GOT3 (cell line): ENCODE data around the gene UMPS.
"Not testable (repeated sequence)": the region's sequence is repeated elsewhere in the genome, so short reads cannot be mapped to it uniquely, and the experiment has no call there.

Experiments used
- DNase-seq: peaks from one replicate; lab custom pipeline; 2025; ENCODE audit warnings: mixed read lengths; lab: John Stamatoyannopoulos, UW

Gene UMPS

DNA sequence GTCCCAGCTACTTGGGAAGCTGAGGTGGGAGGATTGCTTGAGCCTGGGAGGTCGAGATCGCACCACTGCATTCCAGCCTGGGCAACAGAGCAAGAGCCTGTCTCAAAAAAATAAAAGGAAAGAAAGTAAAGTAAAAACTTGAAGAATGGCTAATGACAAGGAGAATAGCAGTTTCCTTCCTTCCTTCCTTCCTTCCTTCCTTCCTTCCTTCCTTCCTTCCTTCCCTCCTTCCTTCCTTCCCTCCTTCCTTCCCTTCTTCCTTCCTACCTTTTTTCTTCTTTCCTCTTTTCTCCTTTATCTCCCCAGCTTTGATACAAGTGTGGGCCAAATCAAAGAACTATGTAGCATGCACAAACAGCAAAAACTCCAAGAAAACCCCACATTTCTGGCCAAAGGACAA, 23.0 kb upstream of the UMPS start:
- DNase-seq: not testable (repeated sequence)

- DNase-seq: no peak
These were observed 22.6 kb upstream of the UMPS start for GRCh38 chr3:124707656-124708062.

DNA sequence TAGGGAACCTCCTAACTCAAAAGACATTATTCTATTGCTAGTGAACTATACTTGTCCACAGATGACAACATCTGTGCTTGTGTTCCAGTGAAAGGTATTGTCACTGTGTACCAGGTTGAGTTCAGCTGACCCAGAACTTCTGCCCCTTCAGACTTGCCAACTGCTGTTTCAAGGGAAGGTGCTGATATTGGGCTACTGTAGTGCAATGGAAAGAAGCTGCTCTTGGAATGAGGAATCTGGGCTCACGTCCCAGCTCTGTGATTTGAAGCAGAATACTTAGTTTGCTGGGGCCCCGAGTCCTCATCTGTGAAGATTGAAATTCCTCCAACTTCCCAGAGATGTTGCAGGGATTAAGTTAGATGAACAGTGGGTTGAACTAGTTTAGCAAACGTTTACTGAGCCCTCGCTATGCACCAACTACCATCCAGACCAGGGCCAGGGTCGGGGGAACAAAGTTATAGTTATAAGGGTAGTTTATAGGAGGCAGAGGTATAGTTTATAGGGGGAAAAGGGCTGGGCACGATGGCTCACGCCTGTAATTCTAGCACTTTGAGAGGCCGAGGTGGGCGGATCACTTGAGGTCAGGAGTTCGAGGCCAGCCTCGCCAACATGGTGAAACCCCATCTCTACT, 15.9 kb upstream of the UMPS start:
- DNase-seq: no peak

DNA sequence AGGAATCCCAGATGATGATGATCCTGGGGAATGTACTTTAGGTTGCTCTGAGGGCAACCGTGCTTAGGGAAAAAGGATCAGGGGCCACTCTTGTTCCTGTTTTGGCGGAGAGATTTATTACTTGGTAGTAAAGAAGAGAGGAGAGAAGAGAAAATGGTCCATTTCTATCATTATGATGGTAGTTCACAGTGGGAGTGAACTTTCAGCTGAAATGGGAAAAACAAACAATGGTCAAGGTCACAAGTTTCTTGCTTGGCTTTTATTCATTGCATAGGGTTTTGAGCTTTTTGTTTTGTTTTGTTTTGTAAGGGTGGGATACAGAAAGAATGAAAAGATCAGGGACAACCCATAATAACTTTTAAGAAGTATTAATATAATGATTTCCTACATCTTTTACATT, 7.7 kb upstream of the UMPS start:
- no peak for DNase-seq

DNA sequence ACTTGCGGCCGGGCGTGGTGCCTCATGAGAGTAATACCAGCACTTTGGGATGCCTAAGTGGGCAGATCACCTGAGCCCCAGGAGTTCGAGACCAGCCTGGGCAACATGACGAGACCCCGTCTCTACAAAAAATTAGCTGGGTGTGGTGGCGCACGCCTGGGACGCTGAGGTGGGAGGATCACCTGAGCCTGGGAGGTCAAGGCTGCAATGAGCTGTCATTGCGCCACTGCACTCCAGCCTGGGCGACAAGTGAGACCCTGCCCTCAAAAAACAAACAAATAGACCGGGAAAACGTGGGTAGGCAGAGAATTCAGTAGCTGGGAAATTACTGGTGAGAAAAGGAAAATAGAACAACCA, 667 bp downstream of the UMPS start:
- no peak for DNase-seq

DNA sequence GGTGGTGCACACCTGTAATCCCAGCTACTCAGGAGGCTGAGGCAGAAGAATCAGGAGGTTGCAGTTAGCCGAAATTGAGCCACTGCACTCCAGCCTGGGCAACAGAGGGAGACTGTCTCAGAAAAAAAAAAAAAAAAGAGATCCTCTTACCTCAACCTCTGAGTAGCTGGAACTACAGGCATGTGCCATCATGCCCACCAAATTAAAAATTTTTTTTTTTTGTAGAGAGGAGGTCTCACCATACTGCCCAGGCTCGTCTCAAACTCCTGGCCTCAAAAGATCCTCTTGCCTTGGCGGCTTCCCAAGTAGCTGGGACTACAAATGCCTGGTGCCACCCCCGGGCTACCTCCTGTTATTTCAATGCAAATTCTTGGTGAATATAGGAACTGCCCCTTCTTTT, 1.5 kb downstream of the UMPS start:
- no peak for DNase-seq

- no peak for DNase-seq
These were observed 10.8 kb downstream of the UMPS start for GRCh38 chr3:124741027-124741426.

DNA sequence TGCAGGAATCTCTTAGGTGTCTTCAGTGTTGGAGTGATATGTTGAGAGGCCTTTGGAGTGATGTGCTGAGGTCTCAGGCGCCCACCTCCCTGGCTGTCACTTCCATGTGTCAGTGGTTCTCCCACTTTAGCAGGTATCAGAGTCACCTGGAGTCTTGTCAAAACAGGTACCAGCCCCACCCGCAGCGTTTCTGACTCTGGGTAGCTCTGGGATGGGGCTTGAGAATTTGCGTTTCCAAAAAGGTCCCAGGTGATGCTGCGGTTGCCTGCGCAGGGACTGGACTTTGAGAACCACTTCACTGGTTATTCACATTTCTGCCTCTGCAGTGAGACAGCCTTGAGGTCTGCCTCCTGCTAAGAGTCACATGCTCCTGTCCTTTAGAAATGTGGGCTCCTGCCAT, 15.5 kb downstream of the UMPS start:
- DNase-seq: no peak

- no peak for DNase-seq
These were observed 17.1 kb downstream of the UMPS start for GRCh38 chr3:124747111-124747981.

DNA sequence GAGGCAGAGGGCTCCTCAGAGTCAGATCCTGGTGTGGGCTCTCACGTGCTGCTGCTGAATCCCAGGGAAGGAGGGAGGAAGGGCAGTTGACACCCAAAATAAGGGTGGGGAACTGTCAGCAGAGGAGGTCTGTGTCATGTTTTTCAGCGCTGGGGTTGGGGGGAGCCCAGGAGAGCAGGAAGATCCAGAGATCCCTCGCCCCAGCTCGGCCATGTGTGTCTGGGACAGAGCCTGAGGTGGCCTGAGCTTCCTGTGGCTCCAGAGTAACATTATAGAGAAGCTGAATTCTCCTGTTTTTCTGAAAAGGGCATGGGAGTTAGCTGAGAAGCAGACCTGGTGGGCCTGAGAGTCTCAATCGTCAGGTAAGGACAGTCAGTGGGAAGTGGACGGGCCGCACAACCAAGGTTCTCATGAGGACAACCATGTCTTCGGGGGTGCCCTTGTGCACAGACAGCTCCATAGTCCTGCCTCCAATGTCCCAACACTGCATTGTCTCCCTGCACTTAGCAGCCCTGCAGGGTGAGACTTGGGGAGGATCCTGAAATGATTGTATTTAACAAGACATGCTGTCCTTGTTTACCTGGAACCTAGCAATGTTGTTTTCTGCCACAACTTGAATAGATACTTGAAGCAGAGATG, 18.4 kb downstream of the UMPS start:
- DNase-seq: no peak

DNA sequence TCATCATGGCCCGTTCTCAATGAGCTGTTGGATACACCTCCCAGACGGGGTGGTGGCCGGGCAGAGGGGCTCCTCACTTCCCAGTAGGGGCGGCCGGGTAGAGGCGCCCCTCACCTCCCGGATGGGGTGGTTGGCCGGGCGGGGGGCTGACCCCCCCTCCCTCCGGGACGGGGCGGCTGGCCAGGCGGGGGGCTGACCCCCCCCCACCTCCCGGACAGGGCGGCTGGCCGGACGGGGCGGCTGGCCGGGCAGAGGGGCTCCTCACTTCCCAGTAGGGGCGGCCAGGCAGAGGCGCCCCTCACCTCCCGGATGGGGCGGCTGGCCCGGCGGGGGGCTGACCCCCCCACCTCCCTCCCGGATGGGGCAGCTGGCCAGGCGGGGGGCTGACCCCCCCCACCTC, 19.6 kb downstream of the UMPS start:
- DNase-seq: not testable (repeated sequence)

GRCh38 chr3:124751501-124751900, 21.2 kb downstream of the UMPS start:
- DNase-seq: no peak

DNA sequence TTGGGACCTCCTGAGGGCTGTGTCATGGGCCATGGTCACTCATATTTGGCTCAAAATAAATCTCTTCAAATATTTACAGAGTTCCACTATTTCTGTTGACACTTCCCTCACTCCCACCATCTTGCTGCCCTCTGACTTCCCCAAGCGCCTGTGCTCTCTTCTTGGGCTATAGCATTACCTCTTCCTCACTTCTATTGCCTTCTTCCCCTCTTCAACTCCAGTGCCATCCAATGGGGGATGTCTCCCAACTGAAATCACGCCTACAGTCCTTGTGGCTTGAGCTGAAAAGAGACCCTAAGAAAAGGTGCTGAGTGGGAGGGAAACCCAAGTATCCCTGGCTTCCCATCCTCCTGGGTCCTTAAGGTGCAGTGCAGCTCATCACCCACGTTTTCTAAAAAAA, 21.8 kb downstream of the UMPS start:
- no peak for DNase-seq

DNA sequence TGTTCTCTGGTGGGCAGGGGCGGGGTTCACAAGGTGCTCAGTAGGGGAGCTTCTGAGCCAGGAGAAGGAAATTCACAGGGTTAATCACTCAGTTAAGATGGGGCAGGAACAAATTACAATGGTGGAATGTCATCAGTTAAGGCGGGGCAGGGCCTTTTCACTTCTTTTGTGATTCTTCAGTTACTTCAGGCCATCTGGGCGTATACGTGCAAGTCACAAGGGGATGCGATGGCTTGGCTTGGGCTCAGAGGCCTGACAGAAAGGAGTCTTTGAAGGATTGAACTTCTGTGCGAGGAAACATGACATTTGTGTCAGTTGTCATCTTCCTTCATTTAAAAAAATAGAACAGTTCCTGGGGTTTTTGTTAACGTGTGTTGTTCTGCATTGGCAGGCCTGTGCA, 27.7 kb downstream of the UMPS start:
- DNase-seq: not testable (repeated sequence)

GRCh38 chr3:124758851-124759635, 28.8 kb downstream of the UMPS start:
- DNase-seq: no peak

GRCh38 chr3:124759666-124760401, 29.6 kb downstream of the UMPS start:
- DNase-seq: no peak

DNA sequence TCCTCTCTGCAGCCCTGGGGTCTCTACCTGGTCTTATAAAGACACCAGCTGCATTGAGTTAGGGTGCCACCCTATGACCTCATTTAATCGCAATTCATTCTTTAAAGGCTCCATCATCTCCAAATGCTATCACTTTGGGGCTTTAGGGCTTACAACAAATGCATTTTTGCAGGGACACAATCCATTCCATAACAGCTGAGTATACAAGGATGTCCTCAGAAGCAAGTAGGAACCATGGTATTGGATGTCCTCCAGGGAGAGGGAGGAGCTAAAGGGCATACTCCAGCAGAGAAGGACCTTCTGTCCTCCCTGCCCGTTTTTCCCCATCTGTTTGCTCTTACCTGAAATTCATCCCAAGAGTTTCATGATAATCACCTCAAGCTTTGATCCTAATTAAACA, 30.3 kb downstream of the UMPS start:
- DNase-seq: no peak

DNA sequence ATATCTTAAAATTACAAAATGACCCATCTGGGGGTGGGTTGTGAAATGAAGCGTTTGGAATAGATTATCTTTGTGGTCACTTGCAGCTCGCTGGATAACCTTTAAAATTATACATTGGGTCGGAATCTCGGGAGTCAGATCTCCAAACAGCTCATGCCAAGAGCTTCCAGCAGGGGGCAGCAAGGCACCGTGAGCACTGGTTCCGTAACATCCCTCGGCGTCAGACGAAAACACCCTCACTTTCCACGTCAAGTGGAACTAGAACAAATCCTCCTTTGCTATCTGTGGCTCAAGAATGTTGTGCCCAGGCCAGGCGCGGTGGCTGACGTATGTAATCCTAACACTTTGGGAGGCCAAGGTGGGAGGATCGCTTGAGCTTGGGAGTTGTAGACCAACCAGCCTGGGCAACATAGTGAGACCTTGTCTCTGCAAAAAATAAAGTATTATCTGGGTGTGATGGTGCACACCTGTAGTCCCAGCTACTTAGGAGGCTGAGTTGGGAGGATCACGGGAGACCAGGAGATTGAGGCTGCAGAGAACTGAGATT, 31.1 kb downstream of the UMPS start:
- DNase-seq: peak; percentile 28

- DNase-seq: no peak
These were observed 31.8 kb downstream of the UMPS start for GRCh38 chr3:124761935-124762660.

- no peak for DNase-seq
These were observed 32.4 kb downstream of the UMPS start for GRCh38 chr3:124762661-124763011.

DNA sequence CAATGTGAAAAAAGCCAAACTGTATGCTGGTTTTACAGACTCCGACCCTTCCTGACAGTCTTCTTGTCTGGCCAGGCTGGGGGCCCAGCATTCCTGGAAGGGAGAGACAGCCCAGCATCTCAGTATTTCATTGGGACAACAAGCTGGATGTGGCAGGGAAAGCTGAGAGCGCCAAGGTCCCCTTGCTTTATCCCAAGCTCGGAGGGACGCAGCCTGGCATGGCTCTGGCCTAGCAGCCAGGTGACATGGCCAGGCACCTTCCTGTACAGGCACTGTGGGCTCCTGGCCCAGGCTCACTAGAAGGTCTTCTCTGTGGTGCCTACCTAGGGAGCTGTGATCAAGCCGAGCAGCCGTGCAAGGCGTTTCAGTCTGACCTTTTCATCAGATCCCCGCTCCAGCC, 33.0 kb downstream of the UMPS start:
- no peak for DNase-seq
